ENCODE measurements around the gene AGA.

DNA sequence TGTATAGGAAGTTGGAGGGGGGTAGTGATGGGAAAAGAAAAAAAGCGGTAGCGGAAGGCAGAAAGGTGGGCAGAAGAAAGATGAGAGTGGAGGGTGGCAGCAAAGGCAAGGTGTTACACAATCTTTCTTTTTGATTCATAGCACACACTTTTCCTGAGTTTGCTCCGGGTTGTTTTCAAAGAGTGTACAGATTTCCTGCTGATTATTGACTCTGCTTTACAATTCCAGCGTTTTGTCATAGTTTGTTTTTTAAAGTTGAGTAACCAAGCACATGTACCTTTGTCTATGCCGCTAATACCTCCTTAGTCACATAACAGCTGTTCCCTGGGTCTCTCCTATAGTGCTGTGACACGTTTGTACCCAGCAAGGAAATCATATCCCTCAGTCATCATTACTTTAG, 50.3 kb downstream of the AGA start:
- TF ChIP-seq, protein P1, sequence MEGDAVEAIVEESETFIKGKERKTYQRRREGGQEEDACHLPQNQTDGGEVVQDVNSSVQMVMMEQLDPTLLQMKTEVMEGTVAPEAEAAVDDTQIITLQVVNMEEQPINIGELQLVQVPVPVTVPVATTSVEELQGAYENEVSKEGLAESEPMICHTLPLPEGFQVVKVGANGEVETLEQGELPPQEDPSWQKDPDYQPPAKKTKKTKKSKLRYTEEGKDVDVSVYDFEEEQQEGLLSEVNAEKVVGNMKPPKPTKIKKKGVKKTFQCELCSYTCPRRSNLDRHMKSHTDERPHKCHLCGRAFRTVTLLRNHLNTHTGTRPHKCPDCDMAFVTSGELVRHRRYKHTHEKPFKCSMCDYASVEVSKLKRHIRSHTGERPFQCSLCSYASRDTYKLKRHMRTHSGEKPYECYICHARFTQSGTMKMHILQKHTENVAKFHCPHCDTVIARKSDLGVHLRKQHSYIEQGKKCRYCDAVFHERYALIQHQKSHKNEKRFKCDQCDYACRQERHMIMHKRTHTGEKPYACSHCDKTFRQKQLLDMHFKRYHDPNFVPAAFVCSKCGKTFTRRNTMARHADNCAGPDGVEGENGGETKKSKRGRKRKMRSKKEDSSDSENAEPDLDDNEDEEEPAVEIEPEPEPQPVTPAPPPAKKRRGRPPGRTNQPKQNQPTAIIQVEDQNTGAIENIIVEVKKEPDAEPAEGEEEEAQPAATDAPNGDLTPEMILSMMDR (IDR thresholded peaks at IDR 0.05): no peak
- TF ChIP-seq POLR2A (IDR thresholded peaks at IDR 0.05) (no peak), POLR2AphosphoS5 (IDR thresholded peaks at IDR 0.05) (no peak)

All from prostate gland (tissue), 2 donors.